Ishikawa (cell line): ENCODE data around the gene GRID1.
A peak's percentile ranks its signal among the peaks of the same experiment; 100 is the strongest.

Experiments
- CEBPB ChIP-seq: IDR thresholded peaks from 2 replicates; pipeline ENCODE4 v1.6.1; 2012
- CREB1 ChIP-seq: IDR thresholded peaks from 2 replicates; pipeline ENCODE4 v1.6.1; 2012; ENCODE audit warnings: low read depth
- EGR1 ChIP-seq: IDR thresholded peaks from 2 replicates; pipeline ENCODE4 v1.6.1; 2012
- EP300 ChIP-seq: IDR thresholded peaks from 2 replicates; pipeline ENCODE4 v1.6.1; 2012; ENCODE audit warnings: borderline replicate concordance
- FOXM1 ChIP-seq: IDR thresholded peaks from 2 replicates; pipeline ENCODE4 v1.6.1; 2012; ENCODE audit warnings: low read depth, borderline replicate concordance
- MAX ChIP-seq: IDR thresholded peaks from 2 replicates; pipeline ENCODE4 v1.6.1; 2012
- NFIC ChIP-seq: IDR thresholded peaks from 2 replicates; pipeline ENCODE4 v1.6.1; 2012
- RAD21 ChIP-seq: IDR thresholded peaks from 2 replicates; pipeline ENCODE4 v1.6.1; 2012; ENCODE audit warnings: low read depth
- REST ChIP-seq: IDR thresholded peaks from 2 replicates; pipeline ENCODE4 v1.6.1; 2012; ENCODE audit warnings: low read depth, mild to moderate bottlenecking
- TAF1 ChIP-seq: IDR thresholded peaks from 2 replicates; pipeline ENCODE4 v1.6.1; 2012; ENCODE audit warnings: low read depth, mild to moderate bottlenecking
- TCF12 ChIP-seq: IDR thresholded peaks from 2 replicates; pipeline ENCODE4 v1.6.1; 2012; ENCODE audit warnings: low read depth
- TEAD4 ChIP-seq: IDR thresholded peaks from 2 replicates; pipeline ENCODE4 v1.6.1; 2012
- USF1 ChIP-seq: IDR thresholded peaks from 2 replicates; pipeline ENCODE4 v1.6.1; 2012
- YY1 ChIP-seq: IDR thresholded peaks from 2 replicates; pipeline ENCODE4 v1.6.1; 2012; ENCODE audit warnings: low read depth
- ZBTB7A ChIP-seq: IDR thresholded peaks from 2 replicates; pipeline ENCODE4 v1.6.1; 2012; ENCODE audit warnings: low read depth

The GRID1 gene

GRCh38 chr10:86329093-86329710 lies 37.4 kb downstream of the GRID1 start:
- no peak for TF ChIP-seq RAD21
- no peak for TF ChIP-seq REST
- TF ChIP-seq USF1, result no peak
- no peak for TF ChIP-seq TEAD4
- no peak for TF ChIP-seq NFIC
- no peak for TF ChIP-seq EP300
- no peak for TF ChIP-seq MAX
- no peak for TF ChIP-seq TAF1

- no peak for TF ChIP-seq EGR1
- no peak for TF ChIP-seq CREB1
- TF ChIP-seq REST, result no peak
- TF ChIP-seq USF1, result no peak
Measured at GRCh38 chr10:86327954-86328725, 38.5 kb downstream of the GRID1 start.

GRCh38 chr10:86325158-86325557 lies 41.4 kb downstream of the GRID1 start:
- no peak for TF ChIP-seq RAD21
- TF ChIP-seq CREB1, result no peak
- no peak for TF ChIP-seq EP300
- TF ChIP-seq YY1, result no peak
- TF ChIP-seq MAX, result no peak
- TF ChIP-seq ZBTB7A, result no peak
- no peak for TF ChIP-seq CEBPB
- TF ChIP-seq NFIC, result no peak
- no peak for TF ChIP-seq USF1
- no peak for TF ChIP-seq FOXM1
- TF ChIP-seq TCF12, result no peak
- no peak for TF ChIP-seq TAF1
- TF ChIP-seq EGR1, result no peak

GRCh38 chr10:86321568-86321967 lies 45.0 kb downstream of the GRID1 start:
- no peak for TF ChIP-seq FOXM1
- no peak for TF ChIP-seq EGR1

- TF ChIP-seq ZBTB7A, result no peak
- TF ChIP-seq MAX, result no peak
- TF ChIP-seq RAD21, result no peak
- TF ChIP-seq REST, result peak; percentile 51
Measured at GRCh38 chr10:86319676-86320075, 46.9 kb downstream of the GRID1 start.
